NB4 (cell line): ENCODE results near the gene PREPL.
"Not testable (repeated sequence)": the region's sequence is repeated elsewhere in the genome, so short reads cannot be mapped to it uniquely, and the experiment has no call there.

ENCODE experiments used
- POLR2A ChIP-seq: IDR thresholded peaks from 2 replicates; pipeline ENCODE4 v1.6.1; 2011; ENCODE audit warnings: mild to moderate bottlenecking; ENCODE audit not compliant: insufficient read length; ENCODE audit errors: extremely low read depth
- TF ChIP-seq, protein P1 (sequence below): IDR thresholded peaks from one replicate; pipeline ENCODE4 v1.5.1; 2012; ENCODE audit warnings: low read depth, low read length

DNA sequence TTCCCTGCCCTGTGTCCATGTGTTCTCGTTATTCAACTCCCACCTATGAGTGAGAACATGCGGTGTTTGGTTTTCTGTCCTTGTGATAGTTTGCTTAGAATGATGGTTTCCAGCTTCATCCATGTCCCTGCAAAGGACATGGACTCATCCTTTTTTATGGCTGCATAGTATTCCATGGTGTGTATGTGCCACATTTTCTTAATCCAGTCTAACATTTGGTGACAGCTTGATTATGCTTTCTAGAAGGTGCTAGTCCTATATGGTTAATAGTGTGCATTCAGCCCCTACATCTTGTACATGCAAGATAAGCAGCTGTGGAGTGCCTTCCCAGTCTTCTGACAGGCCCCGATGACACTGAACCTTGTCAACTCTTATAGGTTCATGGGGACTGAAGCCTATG lies 57.5 kb downstream of the PREPL start:
- not testable (repeated sequence) for TF ChIP-seq POLR2A
- TF ChIP-seq, protein P1, sequence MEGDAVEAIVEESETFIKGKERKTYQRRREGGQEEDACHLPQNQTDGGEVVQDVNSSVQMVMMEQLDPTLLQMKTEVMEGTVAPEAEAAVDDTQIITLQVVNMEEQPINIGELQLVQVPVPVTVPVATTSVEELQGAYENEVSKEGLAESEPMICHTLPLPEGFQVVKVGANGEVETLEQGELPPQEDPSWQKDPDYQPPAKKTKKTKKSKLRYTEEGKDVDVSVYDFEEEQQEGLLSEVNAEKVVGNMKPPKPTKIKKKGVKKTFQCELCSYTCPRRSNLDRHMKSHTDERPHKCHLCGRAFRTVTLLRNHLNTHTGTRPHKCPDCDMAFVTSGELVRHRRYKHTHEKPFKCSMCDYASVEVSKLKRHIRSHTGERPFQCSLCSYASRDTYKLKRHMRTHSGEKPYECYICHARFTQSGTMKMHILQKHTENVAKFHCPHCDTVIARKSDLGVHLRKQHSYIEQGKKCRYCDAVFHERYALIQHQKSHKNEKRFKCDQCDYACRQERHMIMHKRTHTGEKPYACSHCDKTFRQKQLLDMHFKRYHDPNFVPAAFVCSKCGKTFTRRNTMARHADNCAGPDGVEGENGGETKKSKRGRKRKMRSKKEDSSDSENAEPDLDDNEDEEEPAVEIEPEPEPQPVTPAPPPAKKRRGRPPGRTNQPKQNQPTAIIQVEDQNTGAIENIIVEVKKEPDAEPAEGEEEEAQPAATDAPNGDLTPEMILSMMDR = not testable (repeated sequence)
